A549 (cell line): ENCODE measurements around the gene DIAPH2.

Experiments
- CEBPB ChIP-seq, 2 experiments: fragments of >200 bp in 1 of 2; sonication (Bioruptor Twin) in 1 of 2; formaldehyde crosslinking in 1 of 2; IDR thresholded peaks; 2 replicates each; pipeline ENCODE4 v1.6.1; 2012 to 2016
- MYC ChIP-seq: IDR thresholded peaks from 2 replicates; pipeline ENCODE4 v1.6.1; 2012; ENCODE audit warnings: mild to moderate bottlenecking, inconsistent platforms, low read length, improper control_type of control experiment, borderline replicate concordance
- RAD21 ChIP-seq, 2 experiments: fragments of >200 bp in 1 of 2; sonication (Bioruptor Twin) in 1 of 2; formaldehyde crosslinking in 1 of 2; IDR thresholded peaks in 1 of 2; conservative IDR thresholded peaks in 1 of 2; 2 replicates in 1 of 2; 3 replicates in 1 of 2; pipeline ENCODE4 v1.6.1; 2012 to 2018; ENCODE audit warnings: inconsistent platforms in 1 of 2
- TF ChIP-seq, protein P1 (sequence below): IDR thresholded peaks from 2 replicates; pipeline ENCODE4 v1.6.1; 2012
- TF ChIP-seq, protein P2 (sequence below): fragments of 200-600 bp; sonication (generic); IDR thresholded peaks from 2 replicates; pipeline ENCODE4 v1.6.1; 2016; ENCODE audit warnings: antibody characterized with exemption, mild to moderate bottlenecking, moderate library complexity
- TF ChIP-seq, protein P3 (sequence below): fragments of >200 bp; sonication (Bioruptor Twin); formaldehyde crosslinking; IDR thresholded peaks from 3 replicates; pipeline ENCODE4 v1.5.1; 2016

DNA sequence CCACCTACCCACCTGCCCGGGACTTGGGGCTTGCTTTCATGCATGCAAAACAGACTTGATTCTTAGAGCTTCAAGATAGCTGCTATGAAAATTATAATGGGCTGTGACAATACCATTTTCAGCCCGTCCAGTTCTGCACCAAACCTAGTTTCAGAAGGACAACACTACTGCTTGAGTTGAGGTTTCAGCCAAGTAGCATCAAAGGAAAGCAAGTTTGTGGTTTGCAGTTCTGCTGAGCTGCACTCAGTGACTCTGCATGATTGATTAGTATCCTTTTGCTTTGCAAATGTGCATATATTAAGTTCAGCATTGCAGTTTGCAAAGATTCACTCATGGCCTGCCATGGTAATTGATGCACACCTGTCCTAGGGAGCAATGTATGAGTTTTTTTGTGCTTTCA lies 641.8 kb downstream of the DIAPH2 start:
- TF ChIP-seq CEBPB (IDR thresholded peaks at IDR 0.05) (no peak), MYC (no peak), RAD21 (conservative IDR thresholded peaks at IDR 0.05 in 1 of 2, IDR thresholded peaks at IDR 0.05 in 1 of 2) (no peak)
- TF ChIP-seq, protein P1, sequence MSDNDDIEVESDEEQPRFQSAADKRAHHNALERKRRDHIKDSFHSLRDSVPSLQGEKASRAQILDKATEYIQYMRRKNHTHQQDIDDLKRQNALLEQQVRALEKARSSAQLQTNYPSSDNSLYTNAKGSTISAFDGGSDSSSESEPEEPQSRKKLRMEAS = no peak
- TF ChIP-seq, protein P2, sequence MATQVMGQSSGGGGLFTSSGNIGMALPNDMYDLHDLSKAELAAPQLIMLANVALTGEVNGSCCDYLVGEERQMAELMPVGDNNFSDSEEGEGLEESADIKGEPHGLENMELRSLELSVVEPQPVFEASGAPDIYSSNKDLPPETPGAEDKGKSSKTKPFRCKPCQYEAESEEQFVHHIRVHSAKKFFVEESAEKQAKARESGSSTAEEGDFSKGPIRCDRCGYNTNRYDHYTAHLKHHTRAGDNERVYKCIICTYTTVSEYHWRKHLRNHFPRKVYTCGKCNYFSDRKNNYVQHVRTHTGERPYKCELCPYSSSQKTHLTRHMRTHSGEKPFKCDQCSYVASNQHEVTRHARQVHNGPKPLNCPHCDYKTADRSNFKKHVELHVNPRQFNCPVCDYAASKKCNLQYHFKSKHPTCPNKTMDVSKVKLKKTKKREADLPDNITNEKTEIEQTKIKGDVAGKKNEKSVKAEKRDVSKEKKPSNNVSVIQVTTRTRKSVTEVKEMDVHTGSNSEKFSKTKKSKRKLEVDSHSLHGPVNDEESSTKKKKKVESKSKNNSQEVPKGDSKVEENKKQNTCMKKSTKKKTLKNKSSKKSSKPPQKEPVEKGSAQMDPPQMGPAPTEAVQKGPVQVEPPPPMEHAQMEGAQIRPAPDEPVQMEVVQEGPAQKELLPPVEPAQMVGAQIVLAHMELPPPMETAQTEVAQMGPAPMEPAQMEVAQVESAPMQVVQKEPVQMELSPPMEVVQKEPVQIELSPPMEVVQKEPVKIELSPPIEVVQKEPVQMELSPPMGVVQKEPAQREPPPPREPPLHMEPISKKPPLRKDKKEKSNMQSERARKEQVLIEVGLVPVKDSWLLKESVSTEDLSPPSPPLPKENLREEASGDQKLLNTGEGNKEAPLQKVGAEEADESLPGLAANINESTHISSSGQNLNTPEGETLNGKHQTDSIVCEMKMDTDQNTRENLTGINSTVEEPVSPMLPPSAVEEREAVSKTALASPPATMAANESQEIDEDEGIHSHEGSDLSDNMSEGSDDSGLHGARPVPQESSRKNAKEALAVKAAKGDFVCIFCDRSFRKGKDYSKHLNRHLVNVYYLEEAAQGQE = no peak
- TF ChIP-seq, protein P3, sequence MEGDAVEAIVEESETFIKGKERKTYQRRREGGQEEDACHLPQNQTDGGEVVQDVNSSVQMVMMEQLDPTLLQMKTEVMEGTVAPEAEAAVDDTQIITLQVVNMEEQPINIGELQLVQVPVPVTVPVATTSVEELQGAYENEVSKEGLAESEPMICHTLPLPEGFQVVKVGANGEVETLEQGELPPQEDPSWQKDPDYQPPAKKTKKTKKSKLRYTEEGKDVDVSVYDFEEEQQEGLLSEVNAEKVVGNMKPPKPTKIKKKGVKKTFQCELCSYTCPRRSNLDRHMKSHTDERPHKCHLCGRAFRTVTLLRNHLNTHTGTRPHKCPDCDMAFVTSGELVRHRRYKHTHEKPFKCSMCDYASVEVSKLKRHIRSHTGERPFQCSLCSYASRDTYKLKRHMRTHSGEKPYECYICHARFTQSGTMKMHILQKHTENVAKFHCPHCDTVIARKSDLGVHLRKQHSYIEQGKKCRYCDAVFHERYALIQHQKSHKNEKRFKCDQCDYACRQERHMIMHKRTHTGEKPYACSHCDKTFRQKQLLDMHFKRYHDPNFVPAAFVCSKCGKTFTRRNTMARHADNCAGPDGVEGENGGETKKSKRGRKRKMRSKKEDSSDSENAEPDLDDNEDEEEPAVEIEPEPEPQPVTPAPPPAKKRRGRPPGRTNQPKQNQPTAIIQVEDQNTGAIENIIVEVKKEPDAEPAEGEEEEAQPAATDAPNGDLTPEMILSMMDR = no peak
